Hepatocyte (in vitro differentiated cells): Measurements from ENCODE around the gene PRELID1. TPM values are rescaled to one million over a fixed set of nuclear protein-coding genes. Genes with fewer than 3 reads are reported as not detected.
A peak's percentile ranks its signal among the peaks of the same experiment; 100 is the strongest.

Source experiments
- DNase-seq: peaks from one replicate; pipeline ENCODE4 v3.0.0-alpha.2; 2016; ENCODE audit warnings: low spot score
- H2AFZ ChIP-seq: fragments of 200-600 bp; sonication (generic); 2 replicates; pipeline ENCODE4 v1.6.0; 2016; ENCODE audit warnings: antibody characterized with exemption, mild to moderate bottlenecking
- H3K27ac ChIP-seq: fragments of 200-600 bp; sonication (generic); 2 replicates; pipeline ENCODE4 v1.5.1; 2016; ENCODE audit warnings: mild to moderate bottlenecking
- H3K27me3 ChIP-seq: fragments of 200-600 bp; sonication (generic); 2 replicates; pipeline ENCODE4 v1.6.1; 2016
- H3K36me3 ChIP-seq: fragments of 200-600 bp; sonication (generic); replicated peaks from 2 replicates; pipeline ENCODE4 v1.5.1; 2016; ENCODE audit warnings: low read depth; ENCODE audit not compliant: insufficient read depth
- H3K4me1 ChIP-seq: fragments of 200-600 bp; sonication (generic); 2 replicates; pipeline ENCODE4 v1.5.1; 2016; ENCODE audit warnings: mild to moderate bottlenecking, moderate library complexity; ENCODE audit not compliant: insufficient read depth
- H3K4me2 ChIP-seq: fragments of 200-600 bp; sonication (generic); 2 replicates; pipeline ENCODE4 v1.6.0; 2016
- H3K4me3 ChIP-seq: fragments of 200-600 bp; sonication (generic); 2 replicates; pipeline ENCODE4 v1.5.1; 2016; ENCODE audit warnings: mild to moderate bottlenecking
- H3K79me2 ChIP-seq: fragments of 200-600 bp; sonication (generic); 2 replicates; pipeline ENCODE4 v1.6.0; 2017; ENCODE audit warnings: mild to moderate bottlenecking
- H3K9me2 ChIP-seq: fragments of 200-600 bp; sonication (generic); replicated peaks from 2 replicates; pipeline ENCODE4 v1.6.0; 2017; ENCODE audit warnings: mild to moderate bottlenecking; ENCODE audit not compliant: insufficient read depth
- H3K9me3 ChIP-seq: fragments of 200-600 bp; sonication (generic); 2 replicates; pipeline ENCODE4 v1.5.1; 2016; ENCODE audit warnings: low read depth, mild to moderate bottlenecking
- H4K20me1 ChIP-seq: fragments of 200-600 bp; sonication (generic); 2 replicates; pipeline ENCODE4 v1.6.0; 2016; ENCODE audit warnings: mild to moderate bottlenecking; ENCODE audit not compliant: insufficient read depth, poor library complexity, severe bottlenecking
- EZH2 ChIP-seq: fragments of 200-600 bp; sonication (generic); IDR thresholded peaks from 2 replicates; pipeline ENCODE4 v1.6.1; 2016; ENCODE audit warnings: antibody characterized with exemption, mild to moderate bottlenecking, borderline replicate concordance
- EZH2phosphoT487 ChIP-seq: fragments of 200-600 bp; sonication (generic); IDR thresholded peaks from one replicate; pipeline ENCODE4 v1.6.1; 2018; ENCODE audit warnings: antibody characterized with exemption, mild to moderate bottlenecking, low read depth, moderate library complexity; ENCODE audit not compliant: unreplicated experiment, severe bottlenecking
- WGBS: methylation state at CpG from one replicate; pipeline ENCODE4 v1.1.6; 2016; ENCODE audit warnings: low lambda C conversion rate; ENCODE audit errors: missing lambda C conversion rate; 5-methylcytosine and 5-hydroxymethylcytosine counted together
- polyA plus RNA-seq: library from polyadenylated mRNA; unstranded; fragments of >200 nt; fragmentation: Nextera tagmentation; extraction: Ambion mirVana; gene quantifications from 2 replicates; pipeline ENCODE4 v1.2.1, GENCODE V29; 2016
- total RNA-seq: library from RNA; depleted of rRNA; stranded (reverse); fragments of >200 nt; gene quantifications from 2 replicates; pipeline ENCODE4 v1.2.3, GENCODE V29; 2014
- TF ChIP-seq, protein P1 (sequence below): fragments of 200-600 bp; sonication (generic); IDR thresholded peaks from 2 replicates; pipeline ENCODE4 v1.5.1; 2016; ENCODE audit warnings: antibody characterized with exemption, mild to moderate bottlenecking; ENCODE audit not compliant: poor library complexity

The PRELID1 gene
- total and polyA plus RNA-seq, 2 experiments from 2014 or later = 228 to 282 TPM

GRCh38 chr5:177316005-177316404 lies 12.4 kb downstream of the PRELID1 start:
- Histone ChIP-seq H3K4me1 (peaks cover 13% of the 10 kb centered on the region), H4K20me1 (no peaks in the 10 kb centered on the region), H3K27me3 (no peaks in the 10 kb centered on the region), H3K79me2 (peaks cover under 1% of the 10 kb centered on the region), H2AFZ (no peak overlapping the region), H3K36me3 (no peaks in the 10 kb centered on the region), H3K9me3 (no peaks in the 10 kb centered on the region), H3K4me2 (no peak overlapping the region), H3K27ac (no peak overlapping the region), H3K9me2 (no peaks in the 10 kb centered on the region), H3K4me3 (no peak overlapping the region)
- no peak for DNase-seq
- 97% methylated on average over 3 of the region's 3 CpGs for WGBS
- TF ChIP-seq, protein P1, sequence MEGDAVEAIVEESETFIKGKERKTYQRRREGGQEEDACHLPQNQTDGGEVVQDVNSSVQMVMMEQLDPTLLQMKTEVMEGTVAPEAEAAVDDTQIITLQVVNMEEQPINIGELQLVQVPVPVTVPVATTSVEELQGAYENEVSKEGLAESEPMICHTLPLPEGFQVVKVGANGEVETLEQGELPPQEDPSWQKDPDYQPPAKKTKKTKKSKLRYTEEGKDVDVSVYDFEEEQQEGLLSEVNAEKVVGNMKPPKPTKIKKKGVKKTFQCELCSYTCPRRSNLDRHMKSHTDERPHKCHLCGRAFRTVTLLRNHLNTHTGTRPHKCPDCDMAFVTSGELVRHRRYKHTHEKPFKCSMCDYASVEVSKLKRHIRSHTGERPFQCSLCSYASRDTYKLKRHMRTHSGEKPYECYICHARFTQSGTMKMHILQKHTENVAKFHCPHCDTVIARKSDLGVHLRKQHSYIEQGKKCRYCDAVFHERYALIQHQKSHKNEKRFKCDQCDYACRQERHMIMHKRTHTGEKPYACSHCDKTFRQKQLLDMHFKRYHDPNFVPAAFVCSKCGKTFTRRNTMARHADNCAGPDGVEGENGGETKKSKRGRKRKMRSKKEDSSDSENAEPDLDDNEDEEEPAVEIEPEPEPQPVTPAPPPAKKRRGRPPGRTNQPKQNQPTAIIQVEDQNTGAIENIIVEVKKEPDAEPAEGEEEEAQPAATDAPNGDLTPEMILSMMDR = no peak
- no peak for TF ChIP-seq EZH2

- Histone ChIP-seq H3K4me3 (no peak overlapping the region), H3K36me3 (no peaks in the 10 kb centered on the region), H3K4me1 (peaks cover under 1% of the 10 kb centered on the region), H3K9me3 (no peaks in the 10 kb centered on the region), H3K9me2 (no peaks in the 10 kb centered on the region), H3K27ac (no peak overlapping the region), H2AFZ (no peak overlapping the region), H3K27me3 (no peaks in the 10 kb centered on the region), H3K79me2 (peaks cover 8% of the 10 kb centered on the region), H4K20me1 (no peaks in the 10 kb centered on the region), H3K4me2 (peak overlapping the region; percentile 5)
- 28% methylated on average over 7 of the region's 7 CpGs for WGBS
- TF ChIP-seq EZH2phosphoT487 = no peak
- TF ChIP-seq, protein P1 = peak; percentile 82
- DNase-seq = peak; percentile 86
These were observed 14.4 kb downstream of the PRELID1 start for GRCh38 chr5:177317959-177318377.

GRCh38 chr5:177319913-177320588 lies 16.5 kb downstream of the PRELID1 start:
- Histone ChIP-seq H4K20me1 (no peaks in the 10 kb centered on the region), H3K27me3 (no peaks in the 10 kb centered on the region), H3K9me3 (no peaks in the 10 kb centered on the region), H3K27ac (no peak overlapping the region), H3K9me2 (no peaks in the 10 kb centered on the region), H3K79me2 (peaks cover 9% of the 10 kb centered on the region), H3K4me3 (no peak overlapping the region), H3K4me1 (peaks cover 7% of the 10 kb centered on the region), H3K4me2 (no peak overlapping the region), H3K36me3 (no peaks in the 10 kb centered on the region), H2AFZ (no peak overlapping the region)
- no peak for DNase-seq
- 96% methylated on average over 14 of the region's 14 CpGs for WGBS
- TF ChIP-seq, protein P1 = no peak
- no peak for TF ChIP-seq EZH2phosphoT487
- no peak for TF ChIP-seq EZH2
